ENCODE measurements around the gene MBD4.

Gene MBD4

DNA sequence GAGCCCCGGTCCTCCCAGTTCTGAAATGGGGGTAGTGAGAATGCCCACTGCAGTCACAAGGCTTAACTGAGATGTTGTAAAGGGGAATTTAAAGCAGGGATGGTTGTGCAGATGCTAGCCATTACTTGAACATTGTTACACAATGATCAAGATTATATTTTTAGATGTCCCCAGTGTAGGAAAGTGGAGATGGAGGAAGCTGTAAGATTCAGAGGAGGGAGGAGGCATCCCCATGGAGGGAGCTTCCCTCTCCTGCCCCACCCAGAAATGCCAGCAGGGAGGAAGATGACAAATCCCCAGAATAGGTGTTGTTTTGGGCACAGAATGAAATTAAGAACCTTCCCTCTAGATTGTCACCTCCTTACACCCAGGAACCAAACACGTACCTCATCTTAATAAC, 57.4 kb downstream of the MBD4 start:
- DNase-seq (ENCODE audit: low read depth, low spot score), result no peak

Measured in ELF-1 (cell line).